Heart left ventricle (tissue), 13 donors: Measurements from ENCODE around the gene PRRG1.

Experiments used
- POLR2A ChIP-seq, 2 donors: fragments of 450-650 bp; IDR thresholded peaks; one replicate each; pipeline ENCODE4 v1.6.1; 2017; ENCODE audit warnings: antibody characterized with exemption in 2 of 2, mild to moderate bottlenecking in 2 of 2, moderate library complexity in 2 of 2
- TF ChIP-seq, protein P1 (sequence below), 12 donors: fragments of 200-600 bp; sonication (generic) in 4 of 12; IDR thresholded peaks; one replicate each; pipeline versions ENCODE4 v1.5.0 to v1.8.0; 2018 to 2022; ENCODE audit warnings: antibody characterized with exemption in 12 of 12, mild to moderate bottlenecking in 5 of 12
- donor health status: ischemic (EF 13 %, LVEDD 7.1; RV severe dilation, severe dysfunction).
- donor health status: DM: no; HTN: yes; CAD: no.
- donor health status: DM: no; HTN: no; CAD: no.
- donor health status: ischemic (EF 25% LVEDD 6.9; RV normal size, moderate dysfunction).
- donor health status: ischemic (EF 25% LVEDD 5.7; RV mildly dilated, moderate dysfunction).
- donor health status: ischemic (EF 35%, LVEDD 5.7; RV mildly dilated, moderate dysfunction).
- donor health status: nonischemic (EF 11% LVEDD 7.7; RV severe dilation, severe dysfunction).
- donor health status: DM: yes; HTN: yes; CAD: no.
- donor health status: PGD.
- donor health status: ischemic (EF 29% LVEDD 5.4; RV normal size, mild dysfunction).
- donor health status: nonischemic (EF 23%, LVEDD 6.1; RV moderate dilation, normal function).

DNA sequence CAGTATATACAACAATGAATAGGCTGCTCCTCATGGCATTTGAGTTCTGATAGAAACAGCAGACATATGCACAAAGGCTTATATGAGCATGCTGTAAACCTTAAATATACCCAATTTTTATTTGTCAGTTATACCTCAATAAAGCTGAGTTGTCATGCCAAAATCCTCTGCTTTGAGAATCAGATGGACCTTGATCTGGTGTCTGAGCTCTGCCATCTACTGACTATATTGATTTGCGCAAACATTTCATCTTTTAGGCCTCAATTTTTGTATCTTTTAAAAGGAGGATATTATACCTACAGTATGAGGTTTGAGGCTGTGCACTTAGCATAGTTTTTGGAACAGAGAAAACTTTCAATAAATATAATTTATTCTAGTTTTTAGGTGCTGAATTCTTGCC is 85.2 kb downstream of the PRRG1 start:
- TF ChIP-seq, protein P1, sequence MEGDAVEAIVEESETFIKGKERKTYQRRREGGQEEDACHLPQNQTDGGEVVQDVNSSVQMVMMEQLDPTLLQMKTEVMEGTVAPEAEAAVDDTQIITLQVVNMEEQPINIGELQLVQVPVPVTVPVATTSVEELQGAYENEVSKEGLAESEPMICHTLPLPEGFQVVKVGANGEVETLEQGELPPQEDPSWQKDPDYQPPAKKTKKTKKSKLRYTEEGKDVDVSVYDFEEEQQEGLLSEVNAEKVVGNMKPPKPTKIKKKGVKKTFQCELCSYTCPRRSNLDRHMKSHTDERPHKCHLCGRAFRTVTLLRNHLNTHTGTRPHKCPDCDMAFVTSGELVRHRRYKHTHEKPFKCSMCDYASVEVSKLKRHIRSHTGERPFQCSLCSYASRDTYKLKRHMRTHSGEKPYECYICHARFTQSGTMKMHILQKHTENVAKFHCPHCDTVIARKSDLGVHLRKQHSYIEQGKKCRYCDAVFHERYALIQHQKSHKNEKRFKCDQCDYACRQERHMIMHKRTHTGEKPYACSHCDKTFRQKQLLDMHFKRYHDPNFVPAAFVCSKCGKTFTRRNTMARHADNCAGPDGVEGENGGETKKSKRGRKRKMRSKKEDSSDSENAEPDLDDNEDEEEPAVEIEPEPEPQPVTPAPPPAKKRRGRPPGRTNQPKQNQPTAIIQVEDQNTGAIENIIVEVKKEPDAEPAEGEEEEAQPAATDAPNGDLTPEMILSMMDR (IDR thresholded peaks at IDR 0.05): no peak
- TF ChIP-seq POLR2A (IDR thresholded peaks at IDR 0.05): no peak
